ENCODE data around the gene CDKAL1.
"Not testable (repeated sequence)": the region's sequence is repeated elsewhere in the genome, so short reads cannot be mapped to it uniquely, and the experiment has no call there.

Gene CDKAL1

DNA sequence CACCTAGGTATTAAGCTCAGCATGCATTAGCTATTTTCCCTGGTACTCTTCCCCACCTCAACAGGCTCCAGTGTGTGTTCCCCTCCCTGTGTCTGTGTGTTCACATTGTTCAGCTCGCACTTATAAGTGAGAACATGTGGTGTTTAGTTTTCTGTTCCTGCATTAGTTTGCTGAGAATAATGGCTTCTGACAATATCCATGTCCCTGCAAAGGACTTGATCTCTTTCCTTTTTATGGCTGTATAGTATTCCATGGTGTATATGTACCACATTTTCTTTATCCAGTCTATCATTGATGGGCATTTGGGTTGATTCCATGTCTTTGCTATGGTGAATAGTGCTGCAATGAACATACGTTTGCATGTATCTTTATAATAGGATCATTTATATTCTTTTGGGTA lies 521.2 kb downstream of the CDKAL1 start:
- not testable (repeated sequence) for H3K9ac ChIP-seq (ENCODE audit: low read depth, low read length); H3K4me2 ChIP-seq (ENCODE audit: low read length); H3K36me3 ChIP-seq (ENCODE audit: insufficient read depth, low read length)

DNA sequence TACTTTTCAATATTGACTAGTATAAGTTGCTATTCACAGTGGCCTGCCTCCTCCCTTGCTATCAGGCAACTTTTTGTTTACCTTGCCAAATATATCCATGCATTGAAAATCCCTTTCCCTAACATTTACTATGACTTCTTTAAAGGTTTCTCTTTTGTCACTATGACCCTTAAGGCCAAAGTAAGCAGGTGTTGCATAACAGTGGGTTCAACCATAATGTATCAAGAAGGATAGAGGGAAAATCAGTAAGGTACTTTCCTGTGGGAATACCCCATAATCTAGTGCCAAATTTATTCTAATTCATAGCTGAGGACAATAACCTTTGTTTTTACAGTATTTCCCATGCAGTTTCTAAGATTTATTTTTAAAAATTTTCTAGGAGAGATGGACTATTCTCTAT lies 527.6 kb downstream of the CDKAL1 start:
- H3K9ac ChIP-seq (ENCODE audit: low read depth, low read length), result no peak overlapping the region
- H3K9me3 ChIP-seq (replicated peaks; ENCODE audit: low read length), result no peaks in the 10 kb centered on the region
- H3K36me3 ChIP-seq (ENCODE audit: insufficient read depth, low read length), result no peaks in the 10 kb centered on the region
- H3K27me3 ChIP-seq (ENCODE audit: control insufficient read depth, insufficient read depth, low read length), result no peaks in the 10 kb centered on the region
- H3K4me3 ChIP-seq (ENCODE audit: low read length), result no peak overlapping the region
- no peak overlapping the region for H3K4me2 ChIP-seq (ENCODE audit: low read length)
- H3K4me1 ChIP-seq (ENCODE audit: control insufficient read depth, insufficient read depth, low read length), result no peaks in the 10 kb centered on the region

More for the DNA sequence above, 521.2 kb downstream of the CDKAL1 start:
- H3K9me3 ChIP-seq (replicated peaks; ENCODE audit: low read length); H3K4me3 ChIP-seq (ENCODE audit: low read length); H3K27me3 ChIP-seq (ENCODE audit: control insufficient read depth, insufficient read depth, low read length); H3K4me1 ChIP-seq (ENCODE audit: control insufficient read depth, insufficient read depth, low read length): not testable (repeated sequence)

DNA sequence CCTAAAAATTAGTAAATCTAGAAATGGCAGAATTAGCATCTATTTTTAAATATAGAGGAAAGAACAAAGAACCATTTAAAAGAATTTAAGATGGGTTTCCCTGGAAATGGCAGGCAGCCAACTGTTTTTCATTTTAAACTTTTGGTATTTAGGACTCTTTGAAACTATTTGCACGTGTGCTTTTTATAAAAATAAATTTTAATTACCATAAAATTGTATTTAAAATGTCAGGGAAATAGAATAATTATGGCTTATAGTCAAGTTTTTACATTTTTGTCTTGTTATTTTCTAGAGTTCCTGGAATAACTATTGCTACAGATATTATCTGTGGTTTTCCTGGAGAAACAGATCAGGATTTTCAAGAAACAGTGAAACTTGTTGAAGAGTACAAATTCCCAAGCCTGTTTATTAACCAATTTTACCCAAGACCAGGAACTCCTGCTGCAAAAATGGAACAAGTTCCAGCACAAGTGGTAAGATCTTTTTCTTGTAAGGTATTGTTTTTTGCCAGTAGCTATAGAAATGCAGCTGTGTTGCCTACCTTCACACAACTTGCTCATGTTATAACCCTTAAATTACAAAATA lies 530.6 kb downstream of the CDKAL1 start:
- no peak overlapping the region for H3K4me2 ChIP-seq (ENCODE audit: low read length)
- no peaks in the 10 kb centered on the region for H3K9me3 ChIP-seq (replicated peaks; ENCODE audit: low read length)
- no peaks in the 10 kb centered on the region for H3K4me1 ChIP-seq (ENCODE audit: control insufficient read depth, insufficient read depth, low read length)
- no peaks in the 10 kb centered on the region for H3K36me3 ChIP-seq (ENCODE audit: insufficient read depth, low read length)
- H3K9ac ChIP-seq (ENCODE audit: low read depth, low read length), result no peak overlapping the region
- H3K4me3 ChIP-seq (ENCODE audit: low read length), result no peak overlapping the region
- H3K27me3 ChIP-seq (ENCODE audit: control insufficient read depth, insufficient read depth, low read length), result no peaks in the 10 kb centered on the region

DNA sequence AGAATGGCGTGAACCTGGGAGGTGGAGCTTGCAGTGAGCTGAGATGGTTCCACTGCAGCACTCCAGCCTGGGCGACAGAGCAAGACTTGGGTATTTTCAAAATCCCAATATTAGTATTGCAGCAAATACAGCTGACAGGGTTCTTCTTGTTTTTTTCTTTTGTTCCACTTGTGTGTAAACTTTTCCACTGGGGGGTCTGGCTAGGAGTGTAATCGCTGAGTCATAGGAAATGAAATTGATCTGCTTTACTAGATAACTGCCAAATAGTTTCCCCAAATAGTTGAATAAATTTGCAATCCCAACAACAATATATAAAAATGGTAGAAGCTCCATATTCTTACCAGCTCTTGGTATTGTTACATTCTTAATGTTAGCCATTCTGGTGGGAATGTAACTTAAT lies 533.3 kb downstream of the CDKAL1 start:
- H3K4me1 ChIP-seq (ENCODE audit: control insufficient read depth, insufficient read depth, low read length), result no peaks in the 10 kb centered on the region
- no peak overlapping the region for H3K4me3 ChIP-seq (ENCODE audit: low read length)
- H3K9ac ChIP-seq (ENCODE audit: low read depth, low read length), result no peak overlapping the region
- H3K9me3 ChIP-seq (replicated peaks; ENCODE audit: low read length), result no peaks in the 10 kb centered on the region
- H3K4me2 ChIP-seq (ENCODE audit: low read length), result no peak overlapping the region
- H3K36me3 ChIP-seq (ENCODE audit: insufficient read depth, low read length), result no peaks in the 10 kb centered on the region
- H3K27me3 ChIP-seq (ENCODE audit: control insufficient read depth, insufficient read depth, low read length), result no peaks in the 10 kb centered on the region

DNA sequence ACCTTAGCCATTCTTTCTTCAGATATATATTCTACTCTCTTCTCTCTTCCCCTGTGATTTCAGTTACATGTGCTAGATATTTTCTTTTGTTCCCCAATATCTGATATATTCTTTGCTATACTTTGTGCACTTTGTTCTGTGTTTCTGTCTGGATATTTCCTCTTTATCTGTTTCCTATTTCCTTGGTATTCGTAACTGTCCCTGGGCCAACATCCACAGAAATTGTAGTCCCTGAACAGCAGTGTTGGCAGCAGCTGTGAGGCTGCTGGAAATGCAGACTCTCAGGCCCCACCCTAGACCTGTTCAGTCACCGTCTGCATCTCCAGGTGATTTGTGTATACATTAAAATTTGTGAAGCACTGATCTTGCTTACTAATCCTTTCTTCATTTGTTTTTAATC lies 536.4 kb downstream of the CDKAL1 start:
- Histone ChIP-seq H3K9ac (ENCODE audit: low read depth, low read length) (no peak overlapping the region), H3K4me3 (ENCODE audit: low read length) (no peak overlapping the region), H3K4me1 (ENCODE audit: control insufficient read depth, insufficient read depth, low read length) (no peaks in the 10 kb centered on the region)

DNA sequence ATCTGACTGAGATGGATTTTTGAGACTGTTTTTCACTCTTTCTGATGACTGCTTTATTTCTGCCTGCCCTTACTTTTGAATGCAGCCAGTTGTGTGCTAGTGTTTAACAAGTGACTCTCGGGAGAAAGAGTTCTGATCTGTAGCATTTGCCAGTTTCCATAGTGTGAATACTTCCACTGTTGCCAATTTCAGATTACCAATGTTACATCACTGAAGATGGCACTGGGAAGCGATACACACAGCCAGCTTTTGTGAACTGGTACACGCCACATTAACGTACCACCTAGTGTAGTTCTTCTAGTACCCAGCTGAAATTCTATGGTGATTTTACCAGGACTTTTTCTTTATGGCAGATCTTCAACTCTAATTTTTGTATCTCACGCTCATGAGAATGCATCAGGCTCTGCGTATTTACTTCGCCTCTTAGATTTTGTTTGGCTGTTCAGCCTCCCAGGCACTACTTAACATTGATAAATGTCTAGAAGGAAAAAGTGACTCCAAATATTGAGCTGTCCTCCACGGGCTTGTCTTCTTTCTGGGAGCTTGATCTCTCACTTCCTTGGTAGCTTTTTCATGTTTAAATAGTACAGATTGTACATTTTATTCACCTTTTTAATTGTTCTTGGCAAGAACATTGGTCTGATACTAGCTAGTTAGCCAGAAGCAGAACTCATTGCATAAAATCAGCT lies 537.7 kb downstream of the CDKAL1 start:
- Histone ChIP-seq H3K4me3 (ENCODE audit: low read length) (no peak overlapping the region), H3K4me1 (ENCODE audit: control insufficient read depth, insufficient read depth, low read length) (no peaks in the 10 kb centered on the region), H3K9me3 (replicated peaks; ENCODE audit: low read length) (no peaks in the 10 kb centered on the region), H3K36me3 (ENCODE audit: insufficient read depth, low read length) (no peaks in the 10 kb centered on the region), H3K9ac (ENCODE audit: low read depth, low read length) (no peak overlapping the region), H3K4me2 (ENCODE audit: low read length) (no peak overlapping the region), H3K27me3 (ENCODE audit: control insufficient read depth, insufficient read depth, low read length) (no peaks in the 10 kb centered on the region)

More for the DNA sequence above, 536.4 kb downstream of the CDKAL1 start:
- H3K27me3 ChIP-seq (ENCODE audit: control insufficient read depth, insufficient read depth, low read length), result no peaks in the 10 kb centered on the region
- no peaks in the 10 kb centered on the region for H3K9me3 ChIP-seq (replicated peaks; ENCODE audit: low read length)
- no peaks in the 10 kb centered on the region for H3K36me3 ChIP-seq (ENCODE audit: insufficient read depth, low read length)
- H3K4me2 ChIP-seq (ENCODE audit: low read length), result no peak overlapping the region

DNA sequence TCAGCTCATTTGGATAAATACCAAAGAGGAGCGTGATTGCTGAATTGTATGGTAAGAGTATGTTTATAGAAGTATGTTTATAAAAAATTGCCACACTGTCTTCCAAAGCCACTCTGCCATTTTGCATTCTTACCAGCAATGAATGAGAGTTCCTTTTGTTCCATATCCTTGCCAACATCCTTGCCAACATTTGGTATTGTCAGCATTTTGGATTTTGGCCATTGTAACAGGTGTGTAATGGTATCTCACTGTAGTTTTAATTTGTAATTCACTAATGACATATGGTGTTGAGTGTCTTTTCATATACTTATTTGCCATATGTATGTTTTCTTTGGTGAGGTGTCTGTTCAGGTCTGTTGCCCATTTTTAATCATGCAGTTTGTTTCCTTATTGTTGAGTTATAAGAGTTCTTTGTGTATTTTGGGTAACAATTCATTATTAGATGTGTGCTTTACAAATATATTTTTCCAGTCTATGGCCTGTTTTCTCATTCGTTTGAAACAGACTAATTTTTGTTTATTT lies 539.1 kb downstream of the CDKAL1 start:
- Histone ChIP-seq H3K27me3 (ENCODE audit: control insufficient read depth, insufficient read depth, low read length) (no peaks in the 10 kb centered on the region), H3K4me2 (ENCODE audit: low read length) (no peak overlapping the region), H3K36me3 (ENCODE audit: insufficient read depth, low read length) (no peaks in the 10 kb centered on the region), H3K4me1 (ENCODE audit: control insufficient read depth, insufficient read depth, low read length) (no peaks in the 10 kb centered on the region), H3K9ac (ENCODE audit: low read depth, low read length) (no peak overlapping the region), H3K9me3 (replicated peaks; ENCODE audit: low read length) (no peaks in the 10 kb centered on the region), H3K4me3 (ENCODE audit: low read length) (no peak overlapping the region)

DNA sequence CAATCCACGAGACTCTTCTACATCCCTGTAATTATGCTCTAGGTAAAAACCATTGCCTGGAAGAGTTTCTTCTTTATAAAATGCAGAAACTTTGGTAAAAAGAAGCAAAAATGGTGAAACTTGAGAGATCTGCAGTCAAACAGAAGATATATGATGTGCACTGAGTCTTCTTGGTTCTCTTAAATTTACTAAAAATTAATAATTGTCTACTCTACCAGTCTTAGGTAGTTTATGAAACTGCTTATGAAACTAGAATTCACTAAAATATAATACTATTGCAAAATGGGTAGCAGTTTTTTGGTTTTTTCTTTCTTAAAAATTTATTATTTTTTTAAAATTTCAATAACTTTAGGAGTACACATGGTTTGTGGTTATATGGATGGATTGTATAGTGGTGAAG lies 540.2 kb downstream of the CDKAL1 start:
- H3K4me3 ChIP-seq (ENCODE audit: low read length), result no peak overlapping the region
- H3K9ac ChIP-seq (ENCODE audit: low read depth, low read length), result no peak overlapping the region
- no peaks in the 10 kb centered on the region for H3K36me3 ChIP-seq (ENCODE audit: insufficient read depth, low read length)
- no peaks in the 10 kb centered on the region for H3K27me3 ChIP-seq (ENCODE audit: control insufficient read depth, insufficient read depth, low read length)
- no peak overlapping the region for H3K4me2 ChIP-seq (ENCODE audit: low read length)
- no peaks in the 10 kb centered on the region for H3K4me1 ChIP-seq (ENCODE audit: control insufficient read depth, insufficient read depth, low read length)
- H3K9me3 ChIP-seq (replicated peaks; ENCODE audit: low read length), result no peaks in the 10 kb centered on the region

DNA sequence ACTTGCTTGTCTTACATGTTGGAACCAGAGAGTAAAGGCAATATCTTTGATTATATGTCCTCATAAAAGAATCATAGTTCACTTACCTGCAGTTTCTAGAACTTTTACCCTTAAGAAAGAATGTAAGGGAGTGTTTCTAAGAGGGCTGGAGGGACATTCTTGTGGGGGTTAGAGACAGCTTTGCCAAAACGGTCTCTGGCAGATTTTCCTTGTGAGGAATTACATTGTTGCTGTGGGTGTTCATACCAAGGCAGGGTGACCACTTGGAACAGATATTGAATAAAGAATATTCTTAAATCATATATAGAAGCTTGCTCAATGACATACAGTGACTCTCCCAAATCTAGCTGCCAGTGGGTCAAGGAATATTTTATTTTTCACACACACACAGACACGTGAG lies 541.7 kb downstream of the CDKAL1 start:
- H3K4me1 ChIP-seq (ENCODE audit: control insufficient read depth, insufficient read depth, low read length), result no peaks in the 10 kb centered on the region
- H3K27me3 ChIP-seq (ENCODE audit: control insufficient read depth, insufficient read depth, low read length), result no peaks in the 10 kb centered on the region
- H3K4me2 ChIP-seq (ENCODE audit: low read length), result no peak overlapping the region
- no peaks in the 10 kb centered on the region for H3K9me3 ChIP-seq (replicated peaks; ENCODE audit: low read length)
- no peaks in the 10 kb centered on the region for H3K36me3 ChIP-seq (ENCODE audit: insufficient read depth, low read length)
- H3K4me3 ChIP-seq (ENCODE audit: low read length), result no peak overlapping the region
- H3K9ac ChIP-seq (ENCODE audit: low read depth, low read length), result no peak overlapping the region

DNA sequence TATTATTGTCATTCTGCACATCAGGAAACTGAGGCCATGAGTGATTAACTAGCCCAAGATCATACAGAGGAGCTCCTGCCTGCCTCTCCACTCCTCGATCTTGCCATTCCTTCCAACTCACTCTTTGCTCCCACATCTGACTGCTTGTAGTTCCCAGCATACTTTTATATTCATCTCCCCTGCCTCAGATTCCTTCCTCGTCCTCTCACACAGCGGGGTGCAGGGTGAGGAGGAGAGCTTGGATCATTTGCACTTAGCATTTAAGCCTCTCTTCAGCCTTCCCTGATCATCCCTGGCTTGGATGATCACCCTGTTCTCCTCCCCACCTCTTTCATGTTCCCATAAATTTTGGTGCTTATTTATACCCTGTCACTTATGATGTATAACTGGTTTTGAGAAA lies 544.2 kb downstream of the CDKAL1 start:
- Histone ChIP-seq H3K4me2 (ENCODE audit: low read length) (no peak overlapping the region), H3K4me3 (ENCODE audit: low read length) (no peak overlapping the region), H3K27me3 (ENCODE audit: control insufficient read depth, insufficient read depth, low read length) (no peaks in the 10 kb centered on the region), H3K4me1 (ENCODE audit: control insufficient read depth, insufficient read depth, low read length) (no peaks in the 10 kb centered on the region), H3K9me3 (replicated peaks; ENCODE audit: low read length) (no peaks in the 10 kb centered on the region), H3K9ac (ENCODE audit: low read depth, low read length) (no peak overlapping the region), H3K36me3 (ENCODE audit: insufficient read depth, low read length) (no peaks in the 10 kb centered on the region)

DNA sequence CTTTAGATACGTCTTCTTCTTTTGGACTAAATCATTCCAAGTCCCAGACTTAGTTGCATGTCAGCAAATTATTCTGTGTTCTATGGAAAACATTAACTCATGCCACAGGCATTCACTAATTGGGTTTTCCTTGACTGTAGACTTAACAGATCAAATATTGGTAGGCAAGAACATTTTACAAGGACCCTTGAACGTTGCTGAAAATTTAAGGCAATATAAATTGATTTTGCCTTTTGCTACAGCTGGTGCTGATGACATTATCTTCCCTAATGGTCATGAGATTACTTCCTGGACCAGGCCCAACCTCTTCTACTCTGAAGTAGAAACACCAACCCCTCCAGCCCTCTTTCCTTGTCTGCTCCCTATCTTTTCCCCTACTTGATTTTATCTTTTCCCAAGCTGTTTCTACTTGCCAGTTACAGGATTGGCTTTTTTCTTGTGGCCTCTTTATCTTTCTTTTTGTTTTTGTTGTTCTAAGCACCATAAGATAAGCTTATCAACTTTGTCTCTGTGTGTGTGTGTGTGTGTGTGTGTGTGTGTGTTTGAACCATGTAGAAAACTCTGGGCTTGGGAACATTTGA lies 545.3 kb downstream of the CDKAL1 start:
- H3K9ac ChIP-seq (ENCODE audit: low read depth, low read length), result no peak overlapping the region
- H3K36me3 ChIP-seq (ENCODE audit: insufficient read depth, low read length), result no peaks in the 10 kb centered on the region
- H3K27me3 ChIP-seq (ENCODE audit: control insufficient read depth, insufficient read depth, low read length), result no peaks in the 10 kb centered on the region

DNA sequence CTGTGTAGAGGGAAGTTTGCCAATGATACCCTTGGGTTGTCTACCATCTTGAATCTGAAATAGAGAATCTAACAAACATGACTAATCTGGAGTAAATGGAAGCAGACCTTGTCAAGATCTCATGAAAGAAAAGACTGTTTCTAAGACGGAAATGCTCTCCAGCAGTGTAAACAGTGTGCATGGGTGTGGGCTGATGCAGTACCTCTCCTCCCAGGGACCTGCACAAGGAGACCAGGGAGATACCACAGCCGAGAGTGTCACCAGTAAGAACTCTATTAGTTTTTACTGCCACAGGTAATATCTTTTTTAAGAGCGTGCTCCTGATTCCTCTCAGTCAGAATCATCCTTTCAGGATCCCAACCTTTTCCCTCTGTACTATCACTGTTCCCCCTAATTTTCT lies 546.0 kb downstream of the CDKAL1 start:
- H3K4me2 ChIP-seq (ENCODE audit: low read length), result no peak overlapping the region
- H3K4me1 ChIP-seq (ENCODE audit: control insufficient read depth, insufficient read depth, low read length), result no peaks in the 10 kb centered on the region
- no peaks in the 10 kb centered on the region for H3K36me3 ChIP-seq (ENCODE audit: insufficient read depth, low read length)
- no peaks in the 10 kb centered on the region for H3K9me3 ChIP-seq (replicated peaks; ENCODE audit: low read length)
- H3K27me3 ChIP-seq (ENCODE audit: control insufficient read depth, insufficient read depth, low read length), result no peaks in the 10 kb centered on the region
- no peak overlapping the region for H3K9ac ChIP-seq (ENCODE audit: low read depth, low read length)
- H3K4me3 ChIP-seq (ENCODE audit: low read length), result no peak overlapping the region

More for the DNA sequence above, 545.3 kb downstream of the CDKAL1 start:
- Histone ChIP-seq H3K4me1 (ENCODE audit: control insufficient read depth, insufficient read depth, low read length) (no peaks in the 10 kb centered on the region), H3K4me2 (ENCODE audit: low read length) (no peak overlapping the region), H3K4me3 (ENCODE audit: low read length) (no peak overlapping the region), H3K9me3 (replicated peaks; ENCODE audit: low read length) (no peaks in the 10 kb centered on the region)
